Heart right ventricle (tissue), 16 donors: ENCODE data around the gene TMPO. TPM values are rescaled to one million over a fixed set of nuclear protein-coding genes. Genes with fewer than 3 reads are reported as not detected.

ENCODE experiments used
- ATAC-seq, 8 donors: fragments of 200-7000 bp; cut with Tn5 transposase; one replicate each; pipeline ENCODE4 v1.9.1; 2020; ENCODE audit warnings: mild to moderate bottlenecking in 8 of 8, moderate library complexity in 8 of 8, moderate number of reproducible peaks in 1 of 8
- DNase-seq, 2 donors: peaks; one replicate each; pipeline ENCODE4 v3.0.0-alpha.2; 2020
- H3K27ac ChIP-seq, 10 donors: fragments of 200-600 bp; sonication (generic) in 2 of 10; one replicate each; pipeline versions ENCODE4 v1.5.0 to v1.8.0; 2020 to 2022; ENCODE audit warnings: mild to moderate bottlenecking in 3 of 10
- H3K27me3 ChIP-seq, 7 donors: fragments of 200-600 bp; one replicate each; pipeline ENCODE4 v1.8.0; 2021 to 2022; ENCODE audit warnings: mild to moderate bottlenecking in 2 of 7
- H3K36me3 ChIP-seq, 9 donors: fragments of 200-600 bp; sonication (generic) in 1 of 9; one replicate each; pipeline versions ENCODE4 v1.5.0 to v1.8.0; 2020 to 2022; ENCODE audit warnings: mild to moderate bottlenecking in 2 of 9
- H3K4me1 ChIP-seq, 9 donors: fragments of 200-600 bp; sonication (generic) in 1 of 9; one replicate each; pipeline versions ENCODE4 v1.5.0 to v1.8.0; 2020 to 2022; ENCODE audit warnings: mild to moderate bottlenecking in 4 of 9
- H3K4me3 ChIP-seq, 10 donors: fragments of 200-600 bp; sonication (generic) in 2 of 10; one replicate each; pipeline versions ENCODE4 v1.5.0 to v1.8.0; 2020 to 2022; ENCODE audit warnings: mild to moderate bottlenecking in 7 of 10, moderate library complexity in 2 of 10
- H3K9me3 ChIP-seq, 11 donors: fragments of 200-600 bp in 10 of 11; sonication (generic) in 2 of 11; one replicate each; pipeline versions ENCODE4 v1.5.0 to v1.8.0; 2013 to 2022; ENCODE audit warnings: mild to moderate bottlenecking in 2 of 11, control low read depth in 1 of 11, moderate library complexity in 1 of 11
- WGBS, 2 donors: extraction: QIAGEN DNeasy Blood & Tissue Kit; methylation state at CpG; one replicate each; pipeline ENCODE4 v1.1.7; 2013; ENCODE audit warnings: inconsistent platforms in 1 of 2; 5-methylcytosine and 5-hydroxymethylcytosine counted together
- intact Hi-C, 10 donors: fragments of 100-400 bp; cut with DNase I; formaldehyde crosslinking; loops; one replicate each; pipeline versions ENCODE4 v1.11.1 to v1.14.2; 2022
- polyA plus RNA-seq, 2 donors: library from polyadenylated mRNA; stranded (reverse); fragments of 200-250 nt; gene quantifications; one replicate each; pipeline ENCODE4 v1.2.3, GENCODE V29; 2013
- total RNA-seq, 10 donors: library from RNA; stranded (reverse); fragmentation: NEBNext Ultra II Directional in 3 of 10; extraction: Animal tissue kit (Norgen Biotek cat#: 25700) in 3 of 10; gene quantifications; one replicate each; pipeline versions ENCODE4 v1.2.1 to v1.2.4, GENCODE V29; 2021 to 2023
- TF ChIP-seq, protein P1 (sequence below), 9 donors: fragments of 200-600 bp; sonication (generic) in 2 of 9; IDR thresholded peaks; one replicate each; pipeline versions ENCODE4 v1.5.0 to v1.8.0; 2021 to 2022; ENCODE audit warnings: antibody characterized with exemption in 9 of 9, mild to moderate bottlenecking in 5 of 9, moderate library complexity in 1 of 9
- donor health status: Arrhythmogenic right ventricular cardiomyopathy.
- donor health status: ischemic (EF 13 %, LVEDD 7.1; RV severe dilation, severe dysfunction).
- donor health status: healthy with polysubstance abuse.
- donor health status: DM: no; HTN: yes; CAD: no.
- donor health status: DM: no; HTN: no; CAD: no.
- donor health status: ischemic (EF 25% LVEDD 6.9; RV normal size, moderate dysfunction).
- donor health status: ischemic (EF 25% LVEDD 5.7; RV mildly dilated, moderate dysfunction).
- donor health status: healthy.
- donor health status: DM: yes; HTN: yes; CAD: no.
- donor health status: Ischemic cardiomyopathy.
- donor health status: ischemic (EF 35%, LVEDD 5.7; RV mildly dilated, moderate dysfunction).
- donor health status: nonischemic (EF 11% LVEDD 7.7; RV severe dilation, severe dysfunction).
- donor health status: DM: yes; HTN: yes; CAD: no.
- donor health status: PGD.
- donor health status: ischemic (EF 29% LVEDD 5.4; RV normal size, mild dysfunction).
- donor health status: nonischemic (EF 23%, LVEDD 6.1; RV moderate dilation, normal function).

TMPO gene
- total and polyA plus RNA-seq, 12 donors = 9.1 to 27.6 (median 12.8) TPM

DNA sequence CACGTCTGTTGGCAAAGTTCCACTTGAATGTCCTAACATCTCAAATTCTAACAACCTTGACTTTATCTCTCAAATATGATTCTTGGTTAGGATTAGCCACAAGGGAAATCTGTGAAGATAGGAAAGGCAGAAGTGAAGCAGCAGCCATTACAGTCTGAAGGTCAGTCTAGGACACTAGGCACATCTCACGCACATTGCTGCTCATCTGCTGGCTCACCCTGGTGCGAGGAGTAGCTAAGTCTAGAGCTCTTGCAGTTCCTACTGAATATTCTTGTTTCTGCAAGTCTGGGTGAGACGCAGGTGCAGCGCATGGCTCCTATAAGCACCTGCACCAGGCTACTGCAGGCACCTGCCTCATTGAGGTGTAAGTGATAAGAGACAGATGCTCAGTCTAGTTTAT lies 71.7 kb downstream of the TMPO start:
- TF ChIP-seq, protein P1, sequence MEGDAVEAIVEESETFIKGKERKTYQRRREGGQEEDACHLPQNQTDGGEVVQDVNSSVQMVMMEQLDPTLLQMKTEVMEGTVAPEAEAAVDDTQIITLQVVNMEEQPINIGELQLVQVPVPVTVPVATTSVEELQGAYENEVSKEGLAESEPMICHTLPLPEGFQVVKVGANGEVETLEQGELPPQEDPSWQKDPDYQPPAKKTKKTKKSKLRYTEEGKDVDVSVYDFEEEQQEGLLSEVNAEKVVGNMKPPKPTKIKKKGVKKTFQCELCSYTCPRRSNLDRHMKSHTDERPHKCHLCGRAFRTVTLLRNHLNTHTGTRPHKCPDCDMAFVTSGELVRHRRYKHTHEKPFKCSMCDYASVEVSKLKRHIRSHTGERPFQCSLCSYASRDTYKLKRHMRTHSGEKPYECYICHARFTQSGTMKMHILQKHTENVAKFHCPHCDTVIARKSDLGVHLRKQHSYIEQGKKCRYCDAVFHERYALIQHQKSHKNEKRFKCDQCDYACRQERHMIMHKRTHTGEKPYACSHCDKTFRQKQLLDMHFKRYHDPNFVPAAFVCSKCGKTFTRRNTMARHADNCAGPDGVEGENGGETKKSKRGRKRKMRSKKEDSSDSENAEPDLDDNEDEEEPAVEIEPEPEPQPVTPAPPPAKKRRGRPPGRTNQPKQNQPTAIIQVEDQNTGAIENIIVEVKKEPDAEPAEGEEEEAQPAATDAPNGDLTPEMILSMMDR (IDR thresholded peaks at IDR 0.05) = no peak
- H3K4me1 ChIP-seq = no peaks in the 10 kb centered on the region
- H3K4me3 ChIP-seq = no peak overlapping the region
- no peak overlapping the region for H3K27ac ChIP-seq
- no peaks in the 10 kb centered on the region for H3K36me3 ChIP-seq
- H3K9me3 ChIP-seq = no peaks in the 10 kb centered on the region
- intact Hi-C loops = no loop called here
- no peaks in the 10 kb centered on the region for H3K27me3 ChIP-seq
- ATAC-seq = no peak
- 76 to 86% methylated on average over 5 of the region's 5 CpGs for WGBS, 2 donors
- DNase-seq = no peak

DNA sequence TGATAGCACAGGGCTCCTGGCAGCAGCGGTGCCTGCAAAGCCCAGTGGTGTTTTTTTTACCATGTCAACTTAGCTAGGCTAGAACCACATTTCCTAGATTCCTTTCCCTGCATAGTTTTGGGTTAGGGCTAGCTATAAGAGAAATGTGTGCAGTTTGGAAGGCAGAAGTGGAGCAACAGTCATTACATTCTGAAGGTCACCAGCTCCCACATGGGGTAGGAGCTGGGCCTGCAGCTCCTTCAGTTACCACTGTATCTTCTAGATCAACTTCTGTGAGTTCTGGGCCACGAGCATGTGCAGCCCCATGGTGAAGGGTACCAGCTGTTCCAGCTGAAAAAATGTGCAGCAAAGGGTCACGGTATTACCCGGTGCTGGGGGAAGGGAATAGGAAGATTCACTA lies 75.8 kb downstream of the TMPO start:
- peaks cover 0 to 11% (median 9%) of the 10 kb centered on the region in 9 donors for H3K36me3 ChIP-seq
- H3K27me3 ChIP-seq = no peaks in the 10 kb centered on the region
- H3K4me1 ChIP-seq = peaks cover 2 to 21% (median 18%) of the 10 kb centered on the region in 9 donors
- no peak for DNase-seq
- H3K4me3 ChIP-seq = no peak overlapping the region
- H3K9me3 ChIP-seq = no peaks in the 10 kb centered on the region
- intact Hi-C loops = loop anchor here in 4 of 10 donors (5.0 to 10.0 kb wide), 3 partner anchors 51 to 89 kb away; partner anchors contain the start of genes IKBIP (in 3 of the 4) and APAF1 (in 2 of the 4)
- TF ChIP-seq, protein P1 (IDR thresholded peaks at IDR 0.05) = no peak
- H3K27ac ChIP-seq = no peak overlapping the region
- no peak for ATAC-seq
- 65 to 66% methylated on average over 4 of the region's 4 CpGs for WGBS, 2 donors

DNA sequence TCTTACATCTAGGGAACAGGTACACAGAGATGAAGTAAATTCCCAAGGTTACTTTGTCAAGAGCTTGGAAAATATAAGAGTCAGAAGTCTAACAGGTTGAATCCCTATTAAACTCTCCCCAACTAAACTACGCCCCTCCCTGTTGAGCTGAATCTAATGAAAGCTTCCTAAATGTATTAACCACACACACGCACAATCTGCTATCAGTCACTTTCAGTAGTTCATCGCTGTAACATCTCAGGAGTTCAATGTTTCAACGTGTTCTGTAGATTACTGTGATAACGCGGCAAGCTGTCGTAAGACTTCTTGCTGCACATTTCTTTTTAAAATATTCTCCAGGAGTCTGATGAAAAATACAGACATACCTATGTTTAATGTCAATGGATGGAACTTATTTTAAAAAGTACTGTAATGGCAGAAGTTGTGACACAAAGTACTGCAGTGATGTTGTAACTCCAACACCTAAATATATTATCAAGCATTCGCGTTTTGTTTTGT lies 77.5 kb downstream of the TMPO start:
- peaks cover 0 to 28% (median 22%) of the 10 kb centered on the region in 9 donors for H3K36me3 ChIP-seq
- TF ChIP-seq, protein P1 (IDR thresholded peaks at IDR 0.05) = no peak
- 29% methylated on average over 9 of the region's 9 CpGs for WGBS, 2 donors
- H3K4me1 ChIP-seq = peaks cover 14 to 37% (median 27%) of the 10 kb centered on the region in 9 donors
- peak overlapping the region; percentile 7 to 99 (median 89) for H3K4me3 ChIP-seq
- H3K9me3 ChIP-seq = no peaks in the 10 kb centered on the region
- H3K27ac ChIP-seq = peak overlapping the region; percentile 76 to 100 (median 99)
- ATAC-seq = no peak
- DNase-seq = no peak
- intact Hi-C loops = loop anchor here in 8 of 10 donors (1.0 to 10.0 kb wide), 5 partner anchors 49 to 91 kb away; partner anchors contain the start of genes APAF1 (in 7 of the 8) and IKBIP (in 7 of the 8)
- no peaks in the 10 kb centered on the region for H3K27me3 ChIP-seq

DNA sequence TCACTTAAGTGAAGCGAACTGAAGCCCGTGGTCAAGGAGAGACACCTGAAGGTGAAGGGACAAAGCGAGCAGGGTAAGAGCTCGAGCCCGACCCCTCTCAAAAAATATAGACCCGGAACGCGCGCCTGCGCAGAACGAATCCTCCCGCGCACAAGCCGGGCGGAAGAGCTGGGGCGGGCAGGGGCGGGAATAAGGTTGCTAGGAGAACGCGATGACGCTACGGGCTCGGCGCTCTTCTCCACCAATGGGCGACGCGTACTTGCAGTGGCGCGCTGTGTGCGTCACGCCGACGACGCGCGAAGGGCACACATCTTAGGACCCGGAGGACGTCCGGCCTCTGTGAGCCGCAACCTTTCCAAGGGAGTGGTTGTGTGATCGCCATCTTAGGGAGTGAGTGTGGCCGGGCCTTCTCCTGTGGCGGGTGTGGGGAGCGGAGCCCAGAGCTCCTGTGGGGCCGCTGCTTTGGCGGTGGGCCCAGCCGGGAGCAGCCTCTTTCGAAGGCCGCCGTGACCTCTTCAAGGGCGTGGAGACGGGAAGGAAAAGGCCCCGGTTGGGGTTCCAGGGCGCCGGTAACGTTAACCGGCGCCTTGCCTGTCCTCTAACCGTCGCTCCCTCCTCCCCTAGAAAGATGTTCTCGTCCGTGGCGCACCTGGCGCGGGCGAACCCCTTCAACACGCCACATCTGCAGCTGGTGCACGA lies 78.1 kb downstream of the TMPO start, which contains the start of gene SLC25A3:
SLC25A3 (plus strand) TSS at position 336 of the 699 bp plus-strand sequence; CDS start at position 629, 293 bp downstream.
- Histone ChIP-seq H3K27me3 (no peaks in the 10 kb centered on the region), H3K4me1 (peaks cover 14 to 41% (median 27%) of the 10 kb centered on the region in 9 donors), H3K4me3 (peak within 1 kb of the TSS; percentile 76 to 99 (median 91)), H3K27ac (peak within 1 kb of the TSS; percentile 97 to 100 (median 99)), H3K9me3 (no peaks in the 10 kb centered on the region), H3K36me3 (peaks cover 0 to 34% (median 28%) of the 10 kb centered on the region in 9 donors)
- TF ChIP-seq, protein P1 (IDR thresholded peaks at IDR 0.05) = no peak
- peak; percentile 97 for DNase-seq
- intact Hi-C loops = loop anchor here in 8 of 10 donors (1.0 to 10.0 kb wide), 5 partner anchors 49 to 91 kb away; partner anchors contain the start of genes APAF1 (in 7 of the 8) and IKBIP (in 7 of the 8)
- WGBS, 2 donors = 0% methylated on average over 66 to 67 of the region's 67 CpGs
- ATAC-seq = peak; percentile 99
